Amniotic epithelial cell (primary cell): ENCODE data around the gene NT5DC1.

Experiments used
- DNase-seq: peaks from one replicate; pipeline ENCODE4 v3.0.0-alpha.2; 2010; ENCODE audit warnings: low read depth

The NT5DC1 gene

GRCh38 chr6:116136933-116137340 lies 36.3 kb downstream of the NT5DC1 start:
- peak; percentile 25 for DNase-seq

- no peak for DNase-seq
Measured at GRCh38 chr6:116139917-116140316, 39.3 kb downstream of the NT5DC1 start.

DNA sequence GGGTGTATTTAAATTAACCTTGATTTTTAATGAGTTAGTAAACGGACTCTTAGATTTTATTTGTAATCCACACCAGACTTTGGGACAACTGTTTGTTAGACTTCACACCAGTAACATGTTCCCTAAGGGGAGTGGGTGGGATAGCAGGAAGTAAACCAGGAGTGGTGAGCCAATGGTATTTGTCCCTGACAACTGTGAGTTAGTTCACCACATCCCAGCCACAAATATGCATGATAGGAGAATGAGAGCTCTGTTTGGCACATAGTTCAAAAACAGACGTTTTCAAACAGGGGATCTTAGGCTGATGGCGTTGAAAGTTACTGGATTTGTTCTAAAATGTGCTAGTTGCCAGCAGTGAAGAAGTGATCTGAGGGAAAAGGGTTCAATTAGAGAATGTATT lies 44.0 kb downstream of the NT5DC1 start:
- DNase-seq, result peak; percentile 89

DNA sequence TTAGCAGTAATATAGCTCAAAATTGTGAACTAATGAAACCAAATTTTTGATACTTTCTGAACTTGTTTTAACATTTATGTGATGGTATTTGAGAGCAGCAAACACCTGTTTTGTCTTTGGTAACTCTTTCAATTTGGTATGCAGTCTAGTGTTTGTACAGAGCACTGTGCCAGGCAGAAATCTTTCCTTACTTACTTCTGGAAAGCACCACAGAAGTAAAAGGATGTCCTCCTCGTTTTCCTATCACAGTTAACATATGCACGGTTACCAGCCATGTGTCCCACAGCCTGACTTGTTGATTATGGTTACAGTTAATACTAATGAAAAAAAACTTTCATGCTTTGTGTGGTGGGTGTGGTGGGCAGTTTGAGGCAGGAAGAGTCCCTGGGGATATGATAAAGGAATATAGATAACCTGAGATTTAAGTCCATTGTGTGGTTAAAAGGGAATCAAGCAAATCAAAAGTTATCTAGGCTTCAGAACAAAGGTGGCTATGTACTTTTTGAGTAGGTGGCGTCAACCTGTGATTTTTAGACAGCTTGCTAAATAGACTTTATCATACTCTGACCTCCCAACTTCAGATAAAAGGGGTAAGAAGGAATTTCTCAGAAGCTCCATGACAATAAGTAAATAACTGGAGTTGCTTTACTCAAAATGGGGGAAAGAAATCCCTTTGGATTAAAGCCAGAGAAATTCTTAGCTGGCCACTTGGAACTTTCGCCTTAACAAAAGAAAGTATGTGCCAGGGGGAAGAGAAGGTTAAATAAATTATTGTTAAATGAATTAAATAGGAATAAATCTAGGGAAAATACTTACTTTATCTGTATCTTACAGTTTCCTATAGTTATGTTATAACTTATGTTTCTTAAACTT lies 45.4 kb downstream of the NT5DC1 start:
- DNase-seq, result no peak

DNA sequence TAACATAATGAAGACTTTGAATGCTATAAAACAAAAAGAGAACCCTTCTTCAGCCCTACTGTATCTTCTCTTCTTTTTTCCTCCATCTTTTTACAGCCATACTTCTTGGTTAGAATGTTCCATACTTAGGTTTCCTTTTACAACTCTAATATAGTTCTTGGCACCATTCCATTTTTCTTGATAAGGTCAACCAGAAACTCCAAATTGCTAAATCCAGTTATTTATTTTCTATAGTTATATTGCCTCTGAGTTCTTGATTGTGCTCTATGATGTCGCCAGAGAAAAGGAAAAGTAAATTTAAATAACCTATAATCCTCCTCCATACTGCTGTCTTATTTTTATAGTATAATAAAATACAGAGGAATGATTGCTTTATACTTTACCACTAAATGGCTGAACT lies 52.0 kb downstream of the NT5DC1 start:
- peak; percentile 19 for DNase-seq

GRCh38 chr6:116154887-116155286 lies 54.2 kb downstream of the NT5DC1 start:
- DNase-seq, result no peak

- no peak for DNase-seq
Measured at GRCh38 chr6:116156405-116157326, 56.0 kb downstream of the NT5DC1 start.

GRCh38 chr6:116157391-116157790 lies 56.7 kb downstream of the NT5DC1 start:
- DNase-seq, result no peak

GRCh38 chr6:116158641-116159040 lies 58.0 kb downstream of the NT5DC1 start:
- no peak for DNase-seq

DNA sequence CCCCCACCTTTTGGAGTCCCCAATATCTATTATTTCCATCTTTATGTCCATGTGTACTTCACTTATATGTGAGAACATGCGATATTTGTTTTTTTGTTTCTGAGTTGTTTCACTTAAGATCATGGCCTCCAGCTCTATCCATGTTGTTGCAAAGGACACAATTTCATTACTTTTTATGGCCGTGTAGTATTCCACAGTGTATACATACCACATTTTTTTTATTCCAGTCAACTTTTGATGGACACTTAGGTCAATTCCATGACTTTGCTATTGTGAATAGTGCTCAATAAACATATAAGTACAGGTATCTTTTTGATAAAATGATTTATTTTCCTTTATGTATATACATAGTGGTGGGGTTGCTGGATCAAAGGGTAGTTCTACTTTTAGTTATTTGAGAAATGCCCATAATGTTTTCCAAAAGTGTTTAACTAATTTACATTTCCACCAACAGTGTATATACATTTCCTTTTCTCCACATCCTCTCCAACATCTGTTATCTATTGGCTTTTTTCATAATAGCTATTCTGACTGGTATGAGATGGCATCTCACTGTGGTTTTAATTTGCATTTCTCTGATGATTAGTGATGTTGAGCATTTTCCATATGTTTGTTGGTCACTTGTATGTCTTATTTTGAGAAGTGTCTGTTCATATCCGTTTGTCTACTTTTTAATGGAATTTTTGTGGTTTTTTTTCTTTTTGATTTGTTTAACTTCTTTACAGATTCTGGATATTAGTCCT lies 59.3 kb downstream of the NT5DC1 start:
- no peak for DNase-seq

DNA sequence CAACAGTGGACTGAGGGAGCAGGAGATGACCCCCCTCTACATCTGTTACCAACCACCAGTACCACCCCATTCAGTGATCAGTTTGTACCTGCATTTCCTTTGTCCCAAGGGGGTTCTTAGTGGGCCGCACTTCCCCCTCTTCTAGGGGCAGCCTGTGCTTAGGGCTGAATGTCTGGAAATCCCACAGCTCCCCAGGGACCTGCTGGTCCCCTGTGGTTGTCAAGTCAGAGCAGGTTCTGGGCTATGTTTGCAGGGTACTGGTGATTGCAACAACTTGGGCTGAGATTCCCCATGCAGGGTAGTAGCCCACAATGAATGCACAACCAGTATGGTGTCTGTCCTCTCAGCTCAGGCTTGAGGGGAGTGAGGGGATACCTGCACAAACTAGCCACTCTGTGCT lies 64.9 kb downstream of the NT5DC1 start:
- no peak for DNase-seq

DNA sequence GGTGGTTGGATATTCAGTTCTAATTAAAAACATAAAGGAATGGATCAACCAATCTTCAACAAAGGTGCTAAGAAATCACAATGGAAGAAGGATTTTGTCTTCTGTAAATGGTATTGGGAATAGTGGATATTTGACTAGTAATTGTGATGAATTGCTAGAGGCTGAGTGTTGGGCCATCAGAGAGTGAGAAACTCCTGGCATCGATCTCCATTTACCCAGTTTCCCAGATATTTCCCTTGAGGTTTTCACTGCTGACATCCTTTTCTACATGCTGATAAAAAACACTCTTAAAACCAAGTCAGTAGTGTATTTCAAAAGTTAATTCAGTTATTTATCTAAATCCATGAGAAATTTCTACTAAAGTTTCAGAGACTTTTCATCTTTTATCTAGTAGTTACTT lies 65.7 kb downstream of the NT5DC1 start:
- no peak for DNase-seq

- DNase-seq, result no peak
Measured at GRCh38 chr6:116168148-116168547, 67.5 kb downstream of the NT5DC1 start.

- DNase-seq, result no peak
Measured at GRCh38 chr6:116169880-116170279, 69.2 kb downstream of the NT5DC1 start.

- DNase-seq, result no peak
Measured at GRCh38 chr6:116170358-116171057, 69.9 kb downstream of the NT5DC1 start.

DNA sequence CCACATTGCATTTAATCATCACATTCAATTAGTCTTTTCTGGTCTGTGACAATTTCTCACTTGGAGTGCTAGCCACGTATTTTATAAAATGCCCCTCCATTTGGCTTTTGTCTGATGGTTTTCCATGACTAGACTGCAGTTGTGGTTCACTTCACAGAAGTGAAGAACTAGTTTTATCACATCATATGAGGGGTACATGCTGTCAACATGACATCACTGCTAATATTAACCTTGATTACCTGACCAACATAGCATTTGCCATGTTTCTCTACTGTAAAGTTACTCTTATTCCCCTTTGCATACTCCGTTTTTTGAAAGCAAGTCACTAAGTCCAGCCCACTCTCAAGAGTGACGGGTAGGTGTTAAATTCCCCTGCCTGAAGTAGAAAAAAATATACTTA lies 73.3 kb downstream of the NT5DC1 start:
- DNase-seq, result no peak

DNA sequence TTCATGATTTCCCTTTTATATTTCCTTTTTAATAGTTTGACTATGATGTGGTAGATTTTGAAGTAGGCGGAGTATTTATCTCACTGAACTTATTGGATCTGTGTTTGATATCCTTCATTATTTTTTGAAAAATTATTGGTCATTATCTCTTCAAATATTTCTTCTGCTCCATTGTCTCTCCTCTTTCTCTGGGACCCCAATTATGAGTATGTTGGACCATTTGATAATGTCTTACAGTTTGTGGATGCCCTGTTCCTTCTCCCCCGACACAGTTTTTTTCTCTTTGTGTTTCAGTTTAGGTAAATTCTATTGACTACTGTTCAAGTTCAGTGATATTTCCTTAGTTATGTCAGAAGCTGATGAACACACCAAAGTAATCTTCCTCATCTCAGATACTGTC lies 74.7 kb downstream of the NT5DC1 start:
- peak; percentile 11 for DNase-seq

DNA sequence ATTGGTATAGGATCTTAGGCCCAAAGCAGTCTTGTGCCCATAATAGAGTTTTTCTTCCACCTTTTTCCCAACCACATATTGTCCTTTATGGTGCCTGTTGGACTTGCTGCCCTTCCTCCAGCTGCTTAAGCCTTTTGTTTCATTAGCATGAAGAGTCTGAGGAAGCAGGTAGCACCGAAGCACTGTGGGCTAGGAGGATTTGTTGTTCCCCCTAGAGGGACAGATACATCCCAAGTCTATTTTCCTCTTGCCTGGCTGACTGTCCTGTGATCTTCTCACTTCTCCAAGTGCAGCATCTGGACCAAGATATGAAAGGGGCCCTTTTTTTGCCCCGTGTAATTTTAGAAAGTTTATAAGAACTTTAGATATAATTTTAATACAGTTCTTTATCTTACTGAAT lies 75.9 kb downstream of the NT5DC1 start:
- no peak for DNase-seq

DNA sequence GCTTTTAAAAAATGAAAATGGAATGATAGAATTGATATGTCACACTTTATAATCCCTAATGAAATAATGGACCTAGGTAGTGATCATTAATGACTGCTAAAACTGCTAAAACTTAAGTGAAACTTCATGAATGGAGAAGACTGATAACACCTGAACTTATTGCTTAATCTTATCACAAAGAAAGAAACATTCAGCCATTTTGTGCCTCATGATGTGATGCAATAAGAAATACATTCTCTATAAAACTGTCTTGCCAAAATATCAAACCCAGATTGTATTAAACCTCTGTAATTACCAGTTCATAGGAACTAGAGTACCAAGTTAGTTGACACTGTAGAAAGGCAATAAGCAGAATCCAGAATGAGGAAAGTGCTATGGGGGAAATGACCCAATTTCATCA lies 79.7 kb downstream of the NT5DC1 start:
- DNase-seq, result peak; percentile 11

GRCh38 chr6:116189472-116189871 lies 88.8 kb downstream of the NT5DC1 start:
- no peak for DNase-seq

- peak; percentile 74 for DNase-seq
Measured at GRCh38 chr6:116190550-116190949, 89.9 kb downstream of the NT5DC1 start.

- no peak for DNase-seq
Measured at GRCh38 chr6:116191881-116192280, 91.2 kb downstream of the NT5DC1 start.
